ENCODE results near the gene CD99L2.

- TF ChIP-seq POLR2A (IDR thresholded peaks at IDR 0.05), result no peak
- TF ChIP-seq, protein P1, sequence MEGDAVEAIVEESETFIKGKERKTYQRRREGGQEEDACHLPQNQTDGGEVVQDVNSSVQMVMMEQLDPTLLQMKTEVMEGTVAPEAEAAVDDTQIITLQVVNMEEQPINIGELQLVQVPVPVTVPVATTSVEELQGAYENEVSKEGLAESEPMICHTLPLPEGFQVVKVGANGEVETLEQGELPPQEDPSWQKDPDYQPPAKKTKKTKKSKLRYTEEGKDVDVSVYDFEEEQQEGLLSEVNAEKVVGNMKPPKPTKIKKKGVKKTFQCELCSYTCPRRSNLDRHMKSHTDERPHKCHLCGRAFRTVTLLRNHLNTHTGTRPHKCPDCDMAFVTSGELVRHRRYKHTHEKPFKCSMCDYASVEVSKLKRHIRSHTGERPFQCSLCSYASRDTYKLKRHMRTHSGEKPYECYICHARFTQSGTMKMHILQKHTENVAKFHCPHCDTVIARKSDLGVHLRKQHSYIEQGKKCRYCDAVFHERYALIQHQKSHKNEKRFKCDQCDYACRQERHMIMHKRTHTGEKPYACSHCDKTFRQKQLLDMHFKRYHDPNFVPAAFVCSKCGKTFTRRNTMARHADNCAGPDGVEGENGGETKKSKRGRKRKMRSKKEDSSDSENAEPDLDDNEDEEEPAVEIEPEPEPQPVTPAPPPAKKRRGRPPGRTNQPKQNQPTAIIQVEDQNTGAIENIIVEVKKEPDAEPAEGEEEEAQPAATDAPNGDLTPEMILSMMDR (IDR thresholded peaks at IDR 0.05), result no peak
These were observed 43.1 kb upstream of the CD99L2 start for GRCh38 chrX:150941580-150941979.

Data from adrenal gland (tissue), 5 donors.